MM.1S (cell line): ENCODE results near the gene HECTD2.

ENCODE experiments used
- DNase-seq: peaks from one replicate; pipeline ENCODE4 v3.0.0-alpha.2; 2015
- H2AFZ ChIP-seq: fragments of 300-600 bp; sonication (generic); 2 replicates; pipeline ENCODE4 v1.6.0; 2016; ENCODE audit warnings: antibody characterized with exemption, low read length
- H3F3A ChIP-seq: fragments of 300-600 bp; sonication (generic); 2 replicates; pipeline ENCODE4 v1.6.1; 2016; ENCODE audit warnings: mild to moderate bottlenecking, antibody characterized with exemption, low read length, moderate library complexity, mixed read lengths; ENCODE audit not compliant: insufficient read depth
- H3K27ac ChIP-seq: fragments of 300-600 bp; sonication (generic); 2 replicates; pipeline ENCODE4 v1.5.1; 2016; ENCODE audit warnings: mild to moderate bottlenecking, low read length
- H3K27me3 ChIP-seq: fragments of 300-600 bp; sonication (generic); replicated peaks from 2 replicates; pipeline ENCODE4 v1.6.0; 2016; ENCODE audit warnings: low read length; ENCODE audit not compliant: insufficient read depth
- H3K36me3 ChIP-seq: fragments of 300-600 bp; sonication (generic); replicated peaks from 2 replicates; pipeline ENCODE4 v1.6.1; 2016; ENCODE audit warnings: mild to moderate bottlenecking, low read length, mixed read lengths; ENCODE audit not compliant: insufficient read depth
- H3K4me1 ChIP-seq: fragments of 300-600 bp; sonication (generic); 2 replicates; pipeline ENCODE4 v1.6.1; 2016; ENCODE audit warnings: low read length, mixed read lengths
- H3K4me2 ChIP-seq: fragments of 300-600 bp; sonication (generic); 2 replicates; pipeline ENCODE4 v1.6.0; 2016; ENCODE audit warnings: low read depth, low read length
- H3K4me3 ChIP-seq: fragments of 300-600 bp; sonication (generic); 2 replicates; pipeline ENCODE4 v1.5.1; 2016; ENCODE audit warnings: low read length, mixed read lengths
- H3K79me2 ChIP-seq: fragments of 300-600 bp; sonication (generic); 2 replicates; pipeline ENCODE4 v1.6.1; 2016; ENCODE audit warnings: mixed run types, low read length, mixed read lengths
- H3K9ac ChIP-seq: fragments of 300-600 bp; sonication (generic); 2 replicates; pipeline ENCODE4 v1.6.1; 2016; ENCODE audit warnings: low read length, mixed read lengths
- H3K9me2 ChIP-seq: fragments of 300-600 bp; sonication (generic); replicated peaks from 2 replicates; pipeline ENCODE4 v1.6.1; 2016; ENCODE audit warnings: mild to moderate bottlenecking, low read length, mixed read lengths; ENCODE audit not compliant: insufficient read depth
- H3K9me3 ChIP-seq: fragments of 300-600 bp; sonication (generic); replicated peaks from 2 replicates; pipeline ENCODE4 v1.6.1; 2016; ENCODE audit warnings: mild to moderate bottlenecking, low read length, mixed read lengths; ENCODE audit not compliant: insufficient read depth
- H4K20me1 ChIP-seq: fragments of 300-600 bp; sonication (generic); 2 replicates; pipeline ENCODE4 v1.6.1; 2016; ENCODE audit warnings: mild to moderate bottlenecking, low read length, moderate library complexity, mixed read lengths; ENCODE audit not compliant: insufficient read depth
- CTCF ChIP-seq: fragments of 300-600 bp; sonication (generic); IDR thresholded peaks from 2 replicates; pipeline ENCODE4 v1.5.1; 2016; ENCODE audit warnings: antibody characterized with exemption, low read length, mixed read lengths
- EZH2 ChIP-seq: fragments of 300-600 bp; sonication (generic); optimal IDR thresholded peaks from 2 replicates; pipeline ENCODE3; 2017; ENCODE audit warnings: low read depth, mild to moderate bottlenecking, antibody characterized with exemption, low read length, mixed read lengths
- EZH2phosphoT487 ChIP-seq: fragments of 300-600 bp; sonication (generic); IDR thresholded peaks from 2 replicates; pipeline ENCODE4 v1.6.1; 2018; ENCODE audit warnings: antibody characterized with exemption, low read length

Gene HECTD2

GRCh38 chr10:91511549-91512330 is 101.6 kb downstream of the HECTD2 start:
- DNase-seq: no peak
- H4K20me1 ChIP-seq: no peaks in the 10 kb centered on the region
- no peaks in the 10 kb centered on the region for H3K9me2 ChIP-seq
- no peak for TF ChIP-seq CTCF
- TF ChIP-seq EZH2phosphoT487: no peak
- no peak for TF ChIP-seq EZH2
- H3K4me3 ChIP-seq: no peak overlapping the region
- no peaks in the 10 kb centered on the region for H3K79me2 ChIP-seq
- H3K9ac ChIP-seq: no peak overlapping the region
- no peaks in the 10 kb centered on the region for H3K27me3 ChIP-seq
- H2AFZ ChIP-seq: no peak overlapping the region
- H3K4me1 ChIP-seq: no peaks in the 10 kb centered on the region
- no peaks in the 10 kb centered on the region for H3K36me3 ChIP-seq
- H3K9me3 ChIP-seq: no peaks in the 10 kb centered on the region
- H3K4me2 ChIP-seq: no peak overlapping the region
- H3K27ac ChIP-seq: no peak overlapping the region
- H3F3A ChIP-seq: no peaks in the 10 kb centered on the region

GRCh38 chr10:91512458-91512857 is 102.3 kb downstream of the HECTD2 start:
- TF ChIP-seq EZH2phosphoT487 (no peak), CTCF (no peak), EZH2 (no peak)

GRCh38 chr10:91513598-91514424 is 103.7 kb downstream of the HECTD2 start:
- TF ChIP-seq CTCF (no peak), EZH2 (no peak), EZH2phosphoT487 (no peak)
- no peak overlapping the region for H3K4me3 ChIP-seq
- H3K27ac ChIP-seq: no peak overlapping the region
- no peak overlapping the region for H2AFZ ChIP-seq
- no peaks in the 10 kb centered on the region for H3K4me1 ChIP-seq
- H3K27me3 ChIP-seq: no peaks in the 10 kb centered on the region
- no peaks in the 10 kb centered on the region for H3K9me2 ChIP-seq
- H3K9me3 ChIP-seq: no peaks in the 10 kb centered on the region
- H3F3A ChIP-seq: no peaks in the 10 kb centered on the region
- no peak for DNase-seq
- no peaks in the 10 kb centered on the region for H4K20me1 ChIP-seq
- H3K4me2 ChIP-seq: no peak overlapping the region
- H3K36me3 ChIP-seq: no peaks in the 10 kb centered on the region
- H3K79me2 ChIP-seq: no peaks in the 10 kb centered on the region
- no peak overlapping the region for H3K9ac ChIP-seq

More at GRCh38 chr10:91512458-91512857, 102.3 kb downstream of the HECTD2 start:
- H3K27ac ChIP-seq: no peak overlapping the region
- no peaks in the 10 kb centered on the region for H3K4me1 ChIP-seq
- H3K36me3 ChIP-seq: no peaks in the 10 kb centered on the region
- no peak overlapping the region for H3K9ac ChIP-seq
- H3K9me2 ChIP-seq: no peaks in the 10 kb centered on the region
- no peak overlapping the region for H3K4me2 ChIP-seq
- no peaks in the 10 kb centered on the region for H3K79me2 ChIP-seq
- H3K27me3 ChIP-seq: no peaks in the 10 kb centered on the region
- no peak overlapping the region for H3K4me3 ChIP-seq
- no peaks in the 10 kb centered on the region for H3F3A ChIP-seq
- DNase-seq: no peak
- no peak overlapping the region for H2AFZ ChIP-seq
- H3K9me3 ChIP-seq: no peaks in the 10 kb centered on the region
- no peaks in the 10 kb centered on the region for H4K20me1 ChIP-seq
